ENCODE results near the gene ELOA.
A peak's percentile ranks its signal among the peaks of the same experiment; 100 is the strongest.
"Not testable (repeated sequence)": the region's sequence is repeated elsewhere in the genome, so short reads cannot be mapped to it uniquely, and the experiment has no call there.

Gene ELOA

GRCh38 chr1:23751815-23752200 is 8.5 kb downstream of the ELOA start:
- DNase-seq (no peak), ATAC-seq (no peak)
- peaks cover 64% of the 10 kb centered on the region for H3K36me3 Mint-ChIP-seq (ENCODE audit: low read depth)
- H3K9me3 Mint-ChIP-seq: no peaks in the 10 kb centered on the region
- no peaks in the 10 kb centered on the region for H3K27me3 Mint-ChIP-seq
- no peak overlapping the region for H3K4me3 Mint-ChIP-seq
- H3K27ac Mint-ChIP-seq: peak overlapping the region; percentile 33
- H3K4me1 Mint-ChIP-seq: peaks cover 21% of the 10 kb centered on the region

GRCh38 chr1:23752909-23753308 is 9.6 kb downstream of the ELOA start:
- H3K36me3 Mint-ChIP-seq (ENCODE audit: low read depth): peaks cover 64% of the 10 kb centered on the region

GRCh38 chr1:23756676-23757075 is 13.4 kb downstream of the ELOA start:
- H3K27me3 Mint-ChIP-seq: no peaks in the 10 kb centered on the region
- ATAC-seq: no peak
- H3K4me3 Mint-ChIP-seq: no peak overlapping the region
- no peak overlapping the region for H3K27ac Mint-ChIP-seq
- no peaks in the 10 kb centered on the region for H3K4me1 Mint-ChIP-seq
- DNase-seq: no peak
- peaks cover 69% of the 10 kb centered on the region for H3K36me3 Mint-ChIP-seq (ENCODE audit: low read depth)
- no peaks in the 10 kb centered on the region for H3K9me3 Mint-ChIP-seq

More at GRCh38 chr1:23752909-23753308, 9.6 kb downstream of the ELOA start:
- ATAC-seq (no peak), DNase-seq (no peak)
- Mint-ChIP-seq H3K4me1 (peaks cover 10% of the 10 kb centered on the region), H3K27ac (no peak overlapping the region), H3K9me3 (no peaks in the 10 kb centered on the region), H3K27me3 (no peaks in the 10 kb centered on the region), H3K4me3 (no peak overlapping the region)

- Mint-ChIP-seq H3K27me3 (no peaks in the 10 kb centered on the region), H3K36me3 (ENCODE audit: low read depth) (peaks cover 71% of the 10 kb centered on the region), H3K4me1 (no peaks in the 10 kb centered on the region), H3K27ac (no peak overlapping the region), H3K4me3 (no peak overlapping the region), H3K9me3 (no peaks in the 10 kb centered on the region)
- ATAC-seq (no peak), DNase-seq (no peak)
Observed at GRCh38 chr1:23757812-23758211, 14.5 kb downstream of the ELOA start.

GRCh38 chr1:23759277-23759676 is 16.0 kb downstream of the ELOA start:
- Mint-ChIP-seq H3K4me1 (no peaks in the 10 kb centered on the region), H3K27me3 (no peaks in the 10 kb centered on the region), H3K27ac (no peak overlapping the region), H3K36me3 (ENCODE audit: low read depth) (peaks cover 61% of the 10 kb centered on the region), H3K4me3 (no peak overlapping the region), H3K9me3 (no peaks in the 10 kb centered on the region)
- ATAC-seq (no peak), DNase-seq (no peak)

- ATAC-seq: no peak
- H3K9me3 Mint-ChIP-seq: no peaks in the 10 kb centered on the region
- H3K36me3 Mint-ChIP-seq (ENCODE audit: low read depth): peaks cover 34% of the 10 kb centered on the region
- no peak overlapping the region for H3K4me3 Mint-ChIP-seq
- DNase-seq: no peak
- H3K27me3 Mint-ChIP-seq: no peaks in the 10 kb centered on the region
- no peak overlapping the region for H3K27ac Mint-ChIP-seq
- no peaks in the 10 kb centered on the region for H3K4me1 Mint-ChIP-seq
Observed at GRCh38 chr1:23763041-23763577, 19.8 kb downstream of the ELOA start.

- Mint-ChIP-seq H3K36me3 (ENCODE audit: low read depth) (peaks cover 2% of the 10 kb centered on the region), H3K27me3 (no peaks in the 10 kb centered on the region), H3K4me1 (peaks cover 3% of the 10 kb centered on the region), H3K4me3 (no peak overlapping the region), H3K9me3 (no peaks in the 10 kb centered on the region), H3K27ac (no peak overlapping the region)
- DNase-seq (no peak), ATAC-seq (no peak)
Observed at GRCh38 chr1:23768733-23769132, 25.5 kb downstream of the ELOA start.

GRCh38 chr1:23772049-23772853 is 29.0 kb downstream of the ELOA start:
- H3K27me3 Mint-ChIP-seq: no peaks in the 10 kb centered on the region
- H3K9me3 Mint-ChIP-seq: no peaks in the 10 kb centered on the region
- DNase-seq (peak; percentile 90), ATAC-seq (peak; percentile 86)
- no peak overlapping the region for H3K4me3 Mint-ChIP-seq
- no peaks in the 10 kb centered on the region for H3K36me3 Mint-ChIP-seq (ENCODE audit: low read depth)
- H3K27ac Mint-ChIP-seq: no peak overlapping the region
- peaks cover 26% of the 10 kb centered on the region for H3K4me1 Mint-ChIP-seq

- H3K27ac Mint-ChIP-seq: no peak overlapping the region
- DNase-seq (no peak), ATAC-seq (no peak)
- peaks cover 30% of the 10 kb centered on the region for H3K4me1 Mint-ChIP-seq
- no peaks in the 10 kb centered on the region for H3K27me3 Mint-ChIP-seq
- H3K9me3 Mint-ChIP-seq: no peaks in the 10 kb centered on the region
- no peak overlapping the region for H3K4me3 Mint-ChIP-seq
- no peaks in the 10 kb centered on the region for H3K36me3 Mint-ChIP-seq (ENCODE audit: low read depth)
Observed at GRCh38 chr1:23772854-23773242, 29.6 kb downstream of the ELOA start.

GRCh38 chr1:23774174-23774880 is 31.1 kb downstream of the ELOA start:
- H3K9me3 Mint-ChIP-seq: no peaks in the 10 kb centered on the region
- peaks cover 36% of the 10 kb centered on the region for H3K4me1 Mint-ChIP-seq
- no peak overlapping the region for H3K27ac Mint-ChIP-seq
- H3K4me3 Mint-ChIP-seq: no peak overlapping the region
- H3K36me3 Mint-ChIP-seq (ENCODE audit: low read depth): peaks cover 2% of the 10 kb centered on the region
- ATAC-seq (no peak), DNase-seq (no peak)
- H3K27me3 Mint-ChIP-seq: no peaks in the 10 kb centered on the region

GRCh38 chr1:23776217-23776616 is 32.9 kb downstream of the ELOA start:
- Mint-ChIP-seq H3K36me3 (ENCODE audit: low read depth) (peaks cover 13% of the 10 kb centered on the region), H3K27me3 (no peaks in the 10 kb centered on the region), H3K9me3 (no peaks in the 10 kb centered on the region), H3K4me3 (peak overlapping the region; percentile 95), H3K27ac (no peak overlapping the region), H3K4me1 (peaks cover 47% of the 10 kb centered on the region)
- ATAC-seq: no peak
- DNase-seq: no peak

GRCh38 chr1:23777979-23778814 is 34.9 kb downstream of the ELOA start, which contains the start of gene PITHD1:
Gene PITHD1, plus strand, starts transcription at chr1:23778418. Its CDS starts 98 bp downstream, at chr1:23778516.
- Mint-ChIP-seq H3K9me3 (no peaks in the 10 kb centered on the region), H3K36me3 (ENCODE audit: low read depth) (peaks cover 20% of the 10 kb centered on the region), H3K27me3 (no peaks in the 10 kb centered on the region), H3K4me3 (peak within 1 kb of the TSS; percentile 95), H3K4me1 (peaks cover 50% of the 10 kb centered on the region), H3K27ac (peak within 1 kb of the TSS; percentile 92)
- ATAC-seq (peak; percentile 82), DNase-seq (peak; percentile 83)

- H3K9me3 Mint-ChIP-seq: no peaks in the 10 kb centered on the region
- ATAC-seq (no peak), DNase-seq (no peak)
- peaks cover 28% of the 10 kb centered on the region for H3K36me3 Mint-ChIP-seq (ENCODE audit: low read depth)
- H3K4me3 Mint-ChIP-seq: peak overlapping the region; percentile 95
- H3K27me3 Mint-ChIP-seq: no peaks in the 10 kb centered on the region
- H3K4me1 Mint-ChIP-seq: peaks cover 39% of the 10 kb centered on the region
- H3K27ac Mint-ChIP-seq: peak overlapping the region; percentile 88
Observed at GRCh38 chr1:23779826-23780371, 36.6 kb downstream of the ELOA start.

- H3K27me3 Mint-ChIP-seq, ATAC-seq, H3K4me3 Mint-ChIP-seq, H3K9me3 Mint-ChIP-seq, DNase-seq, H3K27ac Mint-ChIP-seq: not testable (repeated sequence)
- H3K4me1 Mint-ChIP-seq: peaks cover 18% of the 10 kb centered on the region
- H3K36me3 Mint-ChIP-seq (ENCODE audit: low read depth): peaks cover 57% of the 10 kb centered on the region
Observed at GRCh38 chr1:23783141-23783540, 39.9 kb downstream of the ELOA start.

Measured in activated naive CD8-positive, alpha-beta T cell treated with anti-CD3 and anti-CD28 coated beads, Interleukin-2, amount 50 U/mL, for 24 hours (primary cell).